ENCODE data around the gene ACP4. TPM values are rescaled to one million over a fixed set of nuclear protein-coding genes. Genes with fewer than 3 reads are reported as not detected.
"Not testable (repeated sequence)": the region's sequence is repeated elsewhere in the genome, so short reads cannot be mapped to it uniquely, and the experiment has no call there.

The ACP4 gene
- polyA plus RNA-seq, 3 donors: not detected

GRCh38 chr19:50768277-50768676, 21.9 kb upstream of the ACP4 start:
- H3K9ac ChIP-seq (ENCODE audit: insufficient read depth, low read length, poor library complexity, severe bottlenecking): no peak overlapping the region
- TF ChIP-seq CTCF (IDR thresholded peaks at IDR 0.05): no peak
- peak overlapping the region; percentile 17 for H2AFZ ChIP-seq (ENCODE audit: insufficient read depth, low read depth, low read length, poor library complexity, severe bottlenecking)

GRCh38 chr19:50770164-50770563, 20.1 kb upstream of the ACP4 start, which contains the start of gene GPR32:
GPR32 (plus strand) TSS chr19:50770464; CDS start chr19:50770601, 137 bp downstream.
- intact Hi-C loops (cut with micrococcal nuclease); H3K4me1 Mint-ChIP-seq; H3K27ac Mint-ChIP-seq; H3K27ac ChIP-seq (ENCODE audit: low read depth in 1 of 2, low read length in 2 of 2); H3K36me3 Mint-ChIP-seq; H3K27me3 ChIP-seq (ENCODE audit: control insufficient read depth in 2 of 2, insufficient read depth in 2 of 2, low read length in 2 of 2); H3K36me3 ChIP-seq (replicated peaks in 1 of 2; ENCODE audit: control insufficient read depth in 1 of 2, insufficient read depth in 2 of 2, low read length in 2 of 2); H4K20me1 ChIP-seq (ENCODE audit: insufficient read depth, low read length); H3K4me3 ChIP-seq (replicated peaks in 1 of 3; ENCODE audit: low read depth in 2 of 3, low read length in 3 of 3); H3K4me2 ChIP-seq (replicated peaks; ENCODE audit: extremely low read depth, low read length, poor library complexity, severe bottlenecking); H3K4me1 ChIP-seq (ENCODE audit: control insufficient read depth in 1 of 2, insufficient read depth in 2 of 2, low read length in 2 of 2); H2AFZ ChIP-seq (ENCODE audit: insufficient read depth, low read depth, low read length, poor library complexity, severe bottlenecking); H3K79me2 ChIP-seq (ENCODE audit: insufficient read depth, low read length); H3K9ac ChIP-seq (ENCODE audit: insufficient read depth, low read length, poor library complexity, severe bottlenecking); H3K9me3 ChIP-seq (replicated peaks in 1 of 2; ENCODE audit: control insufficient read depth in 1 of 2, insufficient read depth in 1 of 2, low read length in 2 of 2); H3K4me3 Mint-ChIP-seq; DNase-seq; H3K9me3 Mint-ChIP-seq: not testable (repeated sequence)
- WGBS (ENCODE audit: insufficient coverage): 100% methylated on average over 1 of the region's 2 CpGs
- peaks cover 6 to 17% (median 10%) of the 10 kb centered on the region in 3 donors for H3K27me3 Mint-ChIP-seq (ENCODE audit: low read depth in 3 of 3)

More at GRCh38 chr19:50768277-50768676, 21.9 kb upstream of the ACP4 start:
- Histone ChIP-seq H3K27ac (ENCODE audit: low read depth in 1 of 2, low read length in 2 of 2) (no peak overlapping the region), H3K4me3 (replicated peaks in 1 of 3; ENCODE audit: low read depth in 2 of 3, low read length in 3 of 3) (no peak overlapping the region), H3K9me3 (replicated peaks in 1 of 2; ENCODE audit: control insufficient read depth in 1 of 2, insufficient read depth in 1 of 2, low read length in 2 of 2) (no peaks in the 10 kb centered on the region), H4K20me1 (ENCODE audit: insufficient read depth, low read length) (no peaks in the 10 kb centered on the region), H3K79me2 (ENCODE audit: insufficient read depth, low read length) (no peaks in the 10 kb centered on the region), H3K36me3 (replicated peaks in 1 of 2; ENCODE audit: control insufficient read depth in 1 of 2, insufficient read depth in 2 of 2, low read length in 2 of 2) (no peaks in the 10 kb centered on the region), H3K4me2 (replicated peaks; ENCODE audit: extremely low read depth, low read length, poor library complexity, severe bottlenecking) (no peak overlapping the region), H3K27me3 (ENCODE audit: control insufficient read depth in 2 of 2, insufficient read depth in 2 of 2, low read length in 2 of 2) (no peaks in the 10 kb centered on the region), H3K4me1 (ENCODE audit: control insufficient read depth in 1 of 2, insufficient read depth in 2 of 2, low read length in 2 of 2) (no peaks in the 10 kb centered on the region)
- intact Hi-C loops (cut with micrococcal nuclease): no loop called here
- WGBS (ENCODE audit: insufficient coverage): no CpG with 5 or more reads among the region's 5 CpGs
- no peak for DNase-seq
- no peak overlapping the region for H3K27ac Mint-ChIP-seq
- peaks cover 2 to 10% (median 3%) of the 10 kb centered on the region in 3 donors for H3K27me3 Mint-ChIP-seq (ENCODE audit: low read depth in 3 of 3)
- no peaks in the 10 kb centered on the region for H3K36me3 Mint-ChIP-seq
- peaks cover 0 to 7% (median 5%) of the 10 kb centered on the region in 7 donors for H3K9me3 Mint-ChIP-seq
- no peaks in the 10 kb centered on the region for H3K4me1 Mint-ChIP-seq
- no peak overlapping the region for H3K4me3 Mint-ChIP-seq

Data from CD14-positive monocyte (primary cell).